ENCODE results near the gene PIAS2.

DNA sequence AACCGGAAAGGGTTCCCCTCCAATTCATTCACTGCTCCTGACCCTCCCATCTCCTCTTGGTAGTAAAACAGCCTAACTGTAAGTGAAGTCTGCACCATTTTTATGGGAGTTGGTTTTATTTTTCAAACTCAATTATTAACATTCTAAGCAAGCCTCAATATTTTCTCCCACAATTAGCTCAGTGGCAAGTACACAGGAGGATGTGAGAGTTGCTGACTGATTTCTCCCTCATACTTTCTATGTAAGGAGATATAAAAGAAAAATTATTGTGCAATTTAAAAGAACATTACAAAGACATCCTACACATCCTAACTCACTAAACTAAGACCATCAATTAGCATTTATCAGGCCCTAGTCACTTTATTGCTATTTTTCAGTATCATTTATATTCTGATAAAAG is 73.9 kb downstream of the PIAS2 start:
- TF ChIP-seq POLR2A (IDR thresholded peaks at IDR 0.05), result no peak
- TF ChIP-seq CTCF (IDR thresholded peaks at IDR 0.05), result no peak
